Measurements from ENCODE around the gene KIAA1549.

The KIAA1549 gene

GRCh38 chr7:138957217-138957616 is 24.0 kb downstream of the KIAA1549 start:
- no peak overlapping the region for H3K4me3 ChIP-seq (ENCODE audit: control insufficient read depth, low read depth, low read length)
- TF ChIP-seq CTCF (IDR thresholded peaks at IDR 0.05; ENCODE audit: control insufficient read depth, insufficient read depth, low read depth, low read length, missing control alignments), result no peak
- no peak for DNase-seq (ENCODE audit: low read depth)

- no peak overlapping the region for H3K4me3 ChIP-seq (ENCODE audit: control insufficient read depth, low read depth, low read length)
- no peak for DNase-seq (ENCODE audit: low read depth)
- no peak for TF ChIP-seq CTCF (IDR thresholded peaks at IDR 0.05; ENCODE audit: control insufficient read depth, insufficient read depth, low read depth, low read length, missing control alignments)
These were observed 26.4 kb downstream of the KIAA1549 start for GRCh38 chr7:138954545-138955475.

GRCh38 chr7:138952791-138953190 is 28.4 kb downstream of the KIAA1549 start:
- TF ChIP-seq CTCF (IDR thresholded peaks at IDR 0.05; ENCODE audit: control insufficient read depth, insufficient read depth, low read depth, low read length, missing control alignments), result no peak
- no peak overlapping the region for H3K4me3 ChIP-seq (ENCODE audit: control insufficient read depth, low read depth, low read length)
- no peak for DNase-seq (ENCODE audit: low read depth)

GRCh38 chr7:138951953-138952352 is 29.2 kb downstream of the KIAA1549 start:
- no peak overlapping the region for H3K4me3 ChIP-seq (ENCODE audit: control insufficient read depth, low read depth, low read length)
- DNase-seq (ENCODE audit: low read depth), result no peak

GRCh38 chr7:138949421-138950088 is 31.6 kb downstream of the KIAA1549 start:
- no peak for TF ChIP-seq CTCF (IDR thresholded peaks at IDR 0.05; ENCODE audit: control insufficient read depth, insufficient read depth, low read depth, low read length, missing control alignments)
- no peak for DNase-seq (ENCODE audit: low read depth)
- no peak overlapping the region for H3K4me3 ChIP-seq (ENCODE audit: control insufficient read depth, low read depth, low read length)

More at GRCh38 chr7:138951953-138952352, 29.2 kb downstream of the KIAA1549 start:
- TF ChIP-seq CTCF (IDR thresholded peaks at IDR 0.05; ENCODE audit: control insufficient read depth, insufficient read depth, low read depth, low read length, missing control alignments), result no peak

GRCh38 chr7:138948403-138948802 is 32.8 kb downstream of the KIAA1549 start:
- H3K4me3 ChIP-seq (ENCODE audit: control insufficient read depth, low read depth, low read length), result no peak overlapping the region
- no peak for TF ChIP-seq CTCF (IDR thresholded peaks at IDR 0.05; ENCODE audit: control insufficient read depth, insufficient read depth, low read depth, low read length, missing control alignments)
- DNase-seq (ENCODE audit: low read depth), result no peak

Data from AG09309 (cell line).